Measurements from ENCODE around the gene PHACTR1. TPM values are rescaled to one million over a fixed set of nuclear protein-coding genes. Genes with fewer than 3 reads are reported as not detected.

Gene PHACTR1
- 0.16 and 1.6 TPM in 2 replicates for total RNA-seq

DNA sequence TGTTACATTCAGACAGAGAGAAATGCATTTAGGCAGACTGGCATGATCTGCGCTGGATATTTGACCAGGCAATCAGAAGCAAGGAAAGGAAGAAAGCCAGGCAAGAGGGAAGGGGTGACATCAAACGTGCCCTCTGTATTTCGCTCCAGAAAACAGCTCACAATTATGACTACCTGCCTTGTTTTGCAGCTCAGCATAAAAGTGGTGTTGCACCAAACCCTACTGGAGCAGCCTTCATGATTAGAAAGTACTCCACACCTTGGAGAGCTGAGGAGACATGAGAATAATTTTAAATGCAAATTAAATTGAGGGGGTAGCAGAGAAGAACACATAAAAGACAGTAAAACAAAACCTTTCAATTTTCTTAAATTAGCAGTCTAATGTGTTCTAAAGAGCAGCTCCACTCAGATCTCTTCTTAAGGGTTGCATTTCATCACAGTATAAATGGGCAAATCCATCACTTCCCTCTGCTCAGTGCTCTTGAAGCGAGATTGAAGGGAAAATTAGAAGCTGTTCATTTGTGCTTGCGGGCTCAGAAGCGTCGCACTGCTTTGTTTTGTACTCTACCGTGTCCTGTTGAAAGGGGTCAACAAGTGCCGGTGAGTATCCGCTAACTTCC is at the start of gene PHACTR1:
Gene PHACTR1 (plus strand): TSS at position 470 of the 619 bp plus-strand sequence.

GRCh38 chr6:13328076-13328874 is 611.7 kb downstream of the PHACTR1 start, which contains the start of gene TBC1D7:
TSS of gene TBC1D7 (minus strand) at chr6:13328537. CDS start at chr6:13326898, 1,639 bp downstream.

Data from epithelial cell of alveolus of lung (primary cell).